HG03097 (cell line): ENCODE data around the gene SHC1.

Experiments
- ATAC-seq: cut with Tn5 transposase; IDR thresholded peaks from one replicate; pipeline ENCODE4 v1.9.1; 2021; ENCODE audit not compliant: unreplicated experiment, low FRiP score

Gene SHC1

GRCh38 chr1:155009221-155009711, 38.7 kb upstream of the SHC1 start:
- ATAC-seq = no peak

- no peak for ATAC-seq
These were observed 37.7 kb upstream of the SHC1 start for GRCh38 chr1:155008015-155008941.

GRCh38 chr1:155007251-155007828, 36.8 kb upstream of the SHC1 start:
- no peak for ATAC-seq

- no peak for ATAC-seq
These were observed 36.1 kb upstream of the SHC1 start for GRCh38 chr1:155006601-155007101.

- ATAC-seq = no peak
These were observed 34.8 kb upstream of the SHC1 start for GRCh38 chr1:155005076-155006011.

GRCh38 chr1:155004352-155005075, 34.0 kb upstream of the SHC1 start:
- no peak for ATAC-seq

- ATAC-seq = no peak
These were observed 33.3 kb upstream of the SHC1 start for GRCh38 chr1:155003766-155004351.

GRCh38 chr1:155003227-155003765, 32.7 kb upstream of the SHC1 start:
- ATAC-seq = no peak

- ATAC-seq = no peak
These were observed 32.1 kb upstream of the SHC1 start, which contains the start of gene ZBTB7B for GRCh38 chr1:155002464-155003226. Gene ZBTB7B (plus strand): TSS chr1:155002802. CDS start chr1:155014661, 11,859 bp downstream.

- peak; percentile 43 for ATAC-seq
These were observed 31.3 kb upstream of the SHC1 start for GRCh38 chr1:155001675-155002463.

- no peak for ATAC-seq
These were observed 30.8 kb upstream of the SHC1 start for GRCh38 chr1:155001425-155001674.

GRCh38 chr1:155000726-155001424, 30.3 kb upstream of the SHC1 start:
- ATAC-seq = peak; percentile 35

- ATAC-seq = no peak
These were observed 29.8 kb upstream of the SHC1 start for GRCh38 chr1:155000411-155000725.

GRCh38 chr1:154999571-155000410, 29.2 kb upstream of the SHC1 start:
- no peak for ATAC-seq

GRCh38 chr1:154998818-154999570, 28.4 kb upstream of the SHC1 start:
- no peak for ATAC-seq

GRCh38 chr1:154998201-154998780, 27.7 kb upstream of the SHC1 start:
- ATAC-seq = no peak
